Naive thymus-derived CD4-positive, alpha-beta T cell (primary cell): ENCODE measurements around the gene F11R. TPM values are rescaled to one million over a fixed set of nuclear protein-coding genes. Genes with fewer than 3 reads are reported as not detected.

ENCODE experiments used
- ATAC-seq: fragments of 150-1000 bp; cut with Tn5 transposase; 2 replicates; pipeline ENCODE4 v1.10.0; 2021; ENCODE audit warnings: mild to moderate bottlenecking, moderate library complexity
- CTCF ChIA-PET: fragments of 350-600 bp; sonication (Branson Sonifier 250); formaldehyde crosslinking; loops from one replicate; lab custom pipeline; 2021; ENCODE audit warnings: antibody characterized with exemption; lab: Charles Lee
- POLR2A ChIA-PET: fragments of 350-600 bp; sonication (Branson Sonifier 250); formaldehyde crosslinking; loops from one replicate; lab custom pipeline; 2021; ENCODE audit warnings: antibody characterized with exemption, inconsistent platforms; lab: Charles Lee
- DNase-seq, 9 donors: peaks; one replicate each; pipeline versions ENCODE4 v3.0.0 to v3.0.0-alpha.2; 2020 to 2022; ENCODE audit warnings: mixed read lengths in 1 of 9
- H3K27ac ChIP-seq: one replicate; pipeline ENCODE4 v1.7.0; 2013; ENCODE audit warnings: mild to moderate bottlenecking, low read depth, low read length, moderate library complexity
- H3K27me3 ChIP-seq, 2 donors: one replicate each; pipeline ENCODE4 v1.7.0; 2013; ENCODE audit warnings: low read length in 2 of 2, mild to moderate bottlenecking in 2 of 2, moderate library complexity in 2 of 2; ENCODE audit not compliant: control insufficient read depth in 2 of 2, insufficient read depth in 2 of 2
- H3K36me3 ChIP-seq, 3 experiments: 1 replicate in 2 of 3; 2 replicates in 1 of 3; pipeline ENCODE4 v1.7.0; 2013; ENCODE audit warnings: low read length in 3 of 3, mild to moderate bottlenecking in 3 of 3, moderate library complexity in 1 of 3; ENCODE audit not compliant: insufficient read depth in 3 of 3, control insufficient read depth in 2 of 3
- H3K4me1 ChIP-seq, 2 donors: one replicate each; pipeline ENCODE4 v1.7.0; 2013; ENCODE audit warnings: low read length in 2 of 2, mild to moderate bottlenecking in 2 of 2, moderate library complexity in 1 of 2; ENCODE audit not compliant: control insufficient read depth in 2 of 2, insufficient read depth in 2 of 2
- H3K4me3 ChIP-seq: 2 replicates; pipeline ENCODE4 v1.7.0; 2013; ENCODE audit warnings: mild to moderate bottlenecking, low read length
- H3K9me3 ChIP-seq, 3 experiments: 1 replicate in 2 of 3; 2 replicates in 1 of 3; pipeline ENCODE4 v1.7.0; 2013; ENCODE audit warnings: low read length in 3 of 3; ENCODE audit not compliant: control insufficient read depth in 2 of 3
- H3K27ac Mint-ChIP-seq, 9 donors: one replicate each; pipeline ENCODE4 v1.8.0; 2020 to 2022; ENCODE audit warnings: mixed read lengths in 9 of 9, mild to moderate bottlenecking in 8 of 9, moderate library complexity in 5 of 9, inconsistent platforms in 2 of 9
- H3K27me3 Mint-ChIP-seq, 5 donors: one replicate each; pipeline ENCODE4 v1.8.0; 2021 to 2022; ENCODE audit warnings: mixed read lengths in 5 of 5, mild to moderate bottlenecking in 1 of 5
- H3K36me3 Mint-ChIP-seq, 5 donors: one replicate each; pipeline ENCODE4 v1.8.0; 2020 to 2022; ENCODE audit warnings: mixed read lengths in 5 of 5, mild to moderate bottlenecking in 3 of 5, inconsistent platforms in 1 of 5
- H3K4me1 Mint-ChIP-seq, 7 donors: one replicate each; pipeline ENCODE4 v1.8.0; 2020 to 2022; ENCODE audit warnings: mixed read lengths in 7 of 7, mild to moderate bottlenecking in 3 of 7, inconsistent platforms in 1 of 7
- H3K4me3 Mint-ChIP-seq, 10 donors: one replicate each; pipeline ENCODE4 v1.8.0; 2020 to 2022; ENCODE audit warnings: mild to moderate bottlenecking in 10 of 10, mixed read lengths in 10 of 10, moderate library complexity in 6 of 10, inconsistent platforms in 2 of 10
- H3K9me3 Mint-ChIP-seq, 11 donors: one replicate each; pipeline ENCODE4 v1.8.0; 2020 to 2022; ENCODE audit warnings: mixed read lengths in 11 of 11, mild to moderate bottlenecking in 4 of 11, inconsistent platforms in 1 of 11, moderate library complexity in 1 of 11
- intact Hi-C, 2 donors: fragments of 100-400 bp; cut with micrococcal nuclease; formaldehyde crosslinking; loops; one replicate each; pipeline ENCODE4 v1.15.1; 2023
- polyA plus RNA-seq, 2 donors: library from polyadenylated mRNA; unstranded; fragments of 300-500 nt; fragmentation: Illumina TruSeq; gene quantifications; one replicate each; pipeline ENCODE4 v1.2.3, GENCODE V29; 2021
- total RNA-seq, 6 experiments: library from RNA in 5 of 6; stranded (reverse) in 5 of 6; gene quantifications; 1 replicate in 5 of 6; 2 replicates in 1 of 6; pipeline ENCODE4 v1.2.3 and lab custom pipeline; 2021 to 2026

F11R gene
- total and polyA plus RNA-seq, 7 experiments from 2014 or later: 11.3 to 23.7 (median 14.4) TPM

- Histone ChIP-seq H3K36me3 (peaks cover 14 to 39% (median 17%) of the 10 kb centered on the region in 3 experiments), H3K27me3 (no peaks in the 10 kb centered on the region), H3K9me3 (no peaks in the 10 kb centered on the region), H3K4me3 (peak within 1 kb of the TSS; percentile 95), H3K27ac (peak within 1 kb of the TSS; percentile 93), H3K4me1 (peaks cover 16 to 32% of the 10 kb centered on the region in 2 donors)
- ChIA-PET POLR2A (interaction anchor here (0.7 to 16.0 kb wide), 16 partner anchors 8 to 201 kb away, joined by 3 to 377 read pairs (median 4); partner anchors contain the start of genes ARHGAP30, F11R, KLHDC9 and PPOX), CTCF (interaction anchor here (0.7 to 6.1 kb wide), 7 partner anchors 21 to 60 kb away, joined by 3 to 74 read pairs (median 5); partner anchors contain the start of genes ARHGAP30 and KLHDC9)
- intact Hi-C loops: loop anchor here (1.0 kb wide), 2 partner anchors 17 to 41 kb away; partner anchors contain the start of gene F11R (in 2 of the 2)
- H3K4me3 Mint-ChIP-seq: peak within 1 kb of the TSS; percentile 88 to 94 (median 92)
- H3K36me3 Mint-ChIP-seq: peaks cover 3 to 31% (median 9%) of the 10 kb centered on the region in 5 donors
- H3K9me3 Mint-ChIP-seq: peaks cover 0 to 7% (median 0%) of the 10 kb centered on the region in 11 donors
- ATAC-seq (peak; percentile 95), DNase-seq (peak; percentile 70 to 90 (median 88))
- H3K27ac Mint-ChIP-seq: peak within 1 kb of the TSS; percentile 91 to 97 (median 94)
- peaks cover 25 to 57% (median 37%) of the 10 kb centered on the region in 7 donors for H3K4me1 Mint-ChIP-seq
- no peaks in the 10 kb centered on the region for H3K27me3 Mint-ChIP-seq
These were observed 17.7 kb upstream of the F11R start, which contains the start of gene TSTD1 for GRCh38 chr1:161038523-161039153. TSS of gene TSTD1 (minus strand) at chr1:161038964. CDS start at chr1:161038889, 75 bp downstream.

GRCh38 chr1:161037661-161038522 is 16.9 kb upstream of the F11R start:
- peak overlapping the region; percentile 48 to 97 (median 94) for H3K27ac Mint-ChIP-seq
- Histone ChIP-seq H3K36me3 (peaks cover 14 to 36% (median 17%) of the 10 kb centered on the region in 3 experiments), H3K4me1 (peaks cover 16 to 32% of the 10 kb centered on the region in 2 donors), H3K27ac (peak overlapping the region; percentile 93), H3K27me3 (no peaks in the 10 kb centered on the region), H3K4me3 (peak overlapping the region; percentile 95), H3K9me3 (no peaks in the 10 kb centered on the region)
- ChIA-PET CTCF (interaction anchor here (0.6 to 6.1 kb wide), 8 partner anchors 22 to 87 kb away, joined by 3 to 74 read pairs (median 4); partner anchors contain the start of genes ARHGAP30 and KLHDC9), POLR2A (interaction anchor here (0.6 to 16.0 kb wide), 11 partner anchors 8 to 142 kb away, joined by 3 to 377 read pairs (median 6); partner anchors contain the start of genes ARHGAP30, F11R, KLHDC9 and PPOX)
- ATAC-seq: no peak
- H3K9me3 Mint-ChIP-seq: peaks cover 0 to 7% (median 0%) of the 10 kb centered on the region in 11 donors
- no peaks in the 10 kb centered on the region for H3K27me3 Mint-ChIP-seq
- intact Hi-C loops: loop anchor here (1.0 kb wide), 1 partner anchor 17 kb away; the partner anchor contains the start of gene F11R (in 2 of the 2)
- H3K36me3 Mint-ChIP-seq: peaks cover 3 to 28% (median 9%) of the 10 kb centered on the region in 5 donors
- no peak for DNase-seq
- peak overlapping the region; percentile 88 to 94 (median 92) for H3K4me3 Mint-ChIP-seq
- H3K4me1 Mint-ChIP-seq: peaks cover 26 to 53% (median 37%) of the 10 kb centered on the region in 7 donors

GRCh38 chr1:161033751-161034150 is 12.8 kb upstream of the F11R start:
- H3K36me3 Mint-ChIP-seq: peaks cover 0 to 10% (median 8%) of the 10 kb centered on the region in 5 donors
- ATAC-seq (no peak), DNase-seq (no peak)
- H3K9me3 ChIP-seq: no peaks in the 10 kb centered on the region
- no peaks in the 10 kb centered on the region for H3K27me3 ChIP-seq
- no peaks in the 10 kb centered on the region for H3K36me3 ChIP-seq
- H3K9me3 Mint-ChIP-seq: peaks cover 0 to under 1% (median 0%) of the 10 kb centered on the region in 11 donors
- H3K4me3 Mint-ChIP-seq: no peak overlapping the region
- intact Hi-C loops: no loop called here
- H3K27me3 Mint-ChIP-seq: no peaks in the 10 kb centered on the region
- peaks cover 10 to 29% (median 27%) of the 10 kb centered on the region in 7 donors for H3K4me1 Mint-ChIP-seq
- no peak overlapping the region for H3K27ac Mint-ChIP-seq
- CTCF ChIA-PET: interaction anchor here (0.7 to 1.9 kb wide), 4 partner anchors 28 to 786 kb away, joined by 3 to 6 read pairs (median 3); partner anchors contain the start of gene KLHDC9
- POLR2A ChIA-PET: interaction anchor here (0.6 to 1.3 kb wide), 3 partner anchors 12 to 151 kb away, joined by 3 to 5 read pairs (median 3); partner anchors contain the start of genes F11R and USF1
- H3K27ac ChIP-seq: no peak overlapping the region
- no peak overlapping the region for H3K4me3 ChIP-seq
- H3K4me1 ChIP-seq: peaks cover 9 to 11% of the 10 kb centered on the region in 2 donors

GRCh38 chr1:161032409-161032808 is 11.5 kb upstream of the F11R start:
- Mint-ChIP-seq H3K27ac (peak overlapping the region in 1 of 9 donors; percentile 6), H3K36me3 (peaks cover 0 to 10% (median 7%) of the 10 kb centered on the region in 5 donors), H3K4me3 (no peak overlapping the region)

GRCh38 chr1:161031874-161032273 is 10.9 kb upstream of the F11R start:
- ChIA-PET POLR2A (interaction anchor here (0.6 to 1.3 kb wide), 4 partner anchors 8 to 36 kb away, joined by 4 to 5 read pairs (median 4); partner anchors contain the start of genes F11R and USF1), CTCF (interaction anchor here (0.6 to 1.9 kb wide), 4 partner anchors 11 to 66 kb away, joined by 3 to 7 read pairs (median 6); partner anchors contain the start of genes F11R and KLHDC9)
- no peaks in the 10 kb centered on the region for H3K36me3 ChIP-seq
- no peaks in the 10 kb centered on the region for H3K27me3 ChIP-seq
- Mint-ChIP-seq H3K9me3 (peaks cover 0 to 4% (median 0%) of the 10 kb centered on the region in 11 donors), H3K27ac (peak overlapping the region in 3 of 9 donors; percentile 6 to 75 (median 41)), H3K4me3 (no peak overlapping the region), H3K36me3 (peaks cover 0 to 14% (median 7%) of the 10 kb centered on the region in 5 donors), H3K27me3 (no peaks in the 10 kb centered on the region), H3K4me1 (peaks cover 9 to 22% (median 15%) of the 10 kb centered on the region in 7 donors)
- DNase-seq (no peak), ATAC-seq (no peak)
- H3K9me3 ChIP-seq: no peaks in the 10 kb centered on the region
- no peaks in the 10 kb centered on the region for H3K4me1 ChIP-seq
- no peak overlapping the region for H3K27ac ChIP-seq
- H3K4me3 ChIP-seq: no peak overlapping the region
- intact Hi-C loops: no loop called here

More at GRCh38 chr1:161032409-161032808, 11.5 kb upstream of the F11R start:
- ChIA-PET CTCF (interaction anchor here (1.0 to 1.9 kb wide), 4 partner anchors 11 to 65 kb away, joined by 3 to 6 read pairs (median 4); partner anchors contain the start of genes F11R and KLHDC9), POLR2A (interaction anchor here (0.6 to 1.3 kb wide), 6 partner anchors 9 to 36 kb away, joined by 3 to 5 read pairs (median 4); partner anchors contain the start of genes F11R and USF1)
- Histone ChIP-seq H3K27me3 (no peaks in the 10 kb centered on the region), H3K27ac (no peak overlapping the region), H3K9me3 (no peaks in the 10 kb centered on the region), H3K4me1 (peaks cover 2% of the 10 kb centered on the region in 2 donors), H3K4me3 (no peak overlapping the region), H3K36me3 (no peaks in the 10 kb centered on the region)
- no peak for ATAC-seq
- Mint-ChIP-seq H3K4me1 (peaks cover 9 to 22% (median 17%) of the 10 kb centered on the region in 7 donors), H3K9me3 (no peaks in the 10 kb centered on the region), H3K27me3 (no peaks in the 10 kb centered on the region)
- DNase-seq: no peak
- intact Hi-C loops: no loop called here
